Prostate gland (tissue), 2 donors: Measurements from ENCODE around the gene SF3B3.

ENCODE experiments used
- POLR2A ChIP-seq: fragments of 450-650 bp; IDR thresholded peaks from one replicate; pipeline ENCODE4 v1.6.1; 2016; ENCODE audit warnings: antibody characterized with exemption, mild to moderate bottlenecking
- POLR2AphosphoS5 ChIP-seq: sonication (generic); formaldehyde crosslinking; IDR thresholded peaks from one replicate; pipeline ENCODE4 v1.6.1; 2017; ENCODE audit warnings: antibody characterized with exemption
- TF ChIP-seq, protein P1 (sequence below), 4 experiments: fragments of 200-600 bp in 2 of 4; fragments of 450-650 bp in 2 of 4; sonication (generic) in 2 of 4; IDR thresholded peaks; 1 replicate in 3 of 4; 2 replicates in 1 of 4; pipeline ENCODE4 v1.5.1; 2016 to 2019; ENCODE audit warnings: antibody characterized with exemption in 4 of 4, mild to moderate bottlenecking in 2 of 4, moderate library complexity in 2 of 4

DNA sequence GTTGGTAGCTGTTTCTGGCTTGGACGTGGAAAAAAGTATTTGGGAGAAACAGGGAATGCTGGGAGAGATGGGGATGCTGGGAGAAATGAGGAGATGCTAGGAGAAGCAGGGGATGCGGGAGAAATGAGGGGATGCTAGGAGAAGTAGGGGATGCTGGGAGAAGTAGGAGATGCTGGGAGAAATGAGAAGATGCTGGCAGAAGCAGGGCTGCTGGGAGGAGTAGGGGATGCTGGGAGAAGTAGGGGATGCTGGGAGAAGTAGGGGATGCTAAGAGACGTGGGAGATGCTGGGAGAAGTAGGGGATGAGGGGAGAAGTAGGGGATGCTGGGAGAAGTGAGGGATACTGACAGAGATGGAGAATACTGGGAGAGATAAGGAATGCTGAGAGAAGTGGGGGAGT is 77.1 kb downstream of the SF3B3 start:
- TF ChIP-seq, protein P1, sequence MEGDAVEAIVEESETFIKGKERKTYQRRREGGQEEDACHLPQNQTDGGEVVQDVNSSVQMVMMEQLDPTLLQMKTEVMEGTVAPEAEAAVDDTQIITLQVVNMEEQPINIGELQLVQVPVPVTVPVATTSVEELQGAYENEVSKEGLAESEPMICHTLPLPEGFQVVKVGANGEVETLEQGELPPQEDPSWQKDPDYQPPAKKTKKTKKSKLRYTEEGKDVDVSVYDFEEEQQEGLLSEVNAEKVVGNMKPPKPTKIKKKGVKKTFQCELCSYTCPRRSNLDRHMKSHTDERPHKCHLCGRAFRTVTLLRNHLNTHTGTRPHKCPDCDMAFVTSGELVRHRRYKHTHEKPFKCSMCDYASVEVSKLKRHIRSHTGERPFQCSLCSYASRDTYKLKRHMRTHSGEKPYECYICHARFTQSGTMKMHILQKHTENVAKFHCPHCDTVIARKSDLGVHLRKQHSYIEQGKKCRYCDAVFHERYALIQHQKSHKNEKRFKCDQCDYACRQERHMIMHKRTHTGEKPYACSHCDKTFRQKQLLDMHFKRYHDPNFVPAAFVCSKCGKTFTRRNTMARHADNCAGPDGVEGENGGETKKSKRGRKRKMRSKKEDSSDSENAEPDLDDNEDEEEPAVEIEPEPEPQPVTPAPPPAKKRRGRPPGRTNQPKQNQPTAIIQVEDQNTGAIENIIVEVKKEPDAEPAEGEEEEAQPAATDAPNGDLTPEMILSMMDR (IDR thresholded peaks at IDR 0.05): no peak
- TF ChIP-seq POLR2A (no peak), POLR2AphosphoS5 (no peak)
